GM19463 (cell line): ENCODE results near the gene FUCA2.
"Not testable (repeated sequence)": the region's sequence is repeated elsewhere in the genome, so short reads cannot be mapped to it uniquely, and the experiment has no call there.

Source experiments
- ATAC-seq: cut with Tn5 transposase; IDR thresholded peaks from one replicate; pipeline ENCODE4 v1.9.1; 2021; ENCODE audit warnings: mild to moderate bottlenecking, moderate library complexity; ENCODE audit not compliant: unreplicated experiment

Gene FUCA2

DNA sequence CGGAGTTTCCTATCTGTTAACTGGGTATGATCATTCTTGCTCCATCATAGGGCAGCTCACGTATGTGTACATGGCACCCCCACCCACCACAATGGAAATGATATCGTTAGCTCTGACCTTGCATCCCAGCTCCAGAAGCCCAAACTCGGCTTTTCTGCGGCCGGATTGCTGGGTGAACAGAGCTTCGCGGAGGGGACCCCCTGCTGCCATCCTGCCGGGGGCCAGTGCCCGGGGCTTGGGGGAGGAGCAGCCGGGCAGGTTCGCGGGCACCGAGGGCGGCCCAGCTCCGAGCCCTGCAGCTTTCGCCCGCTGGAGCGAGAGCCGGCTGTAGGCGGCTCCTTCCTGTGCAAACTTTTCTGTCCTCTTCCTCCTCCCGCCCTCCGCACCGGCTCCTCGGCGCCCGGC, 24.9 kb upstream of the FUCA2 start:
- peak; percentile 70 for ATAC-seq

DNA sequence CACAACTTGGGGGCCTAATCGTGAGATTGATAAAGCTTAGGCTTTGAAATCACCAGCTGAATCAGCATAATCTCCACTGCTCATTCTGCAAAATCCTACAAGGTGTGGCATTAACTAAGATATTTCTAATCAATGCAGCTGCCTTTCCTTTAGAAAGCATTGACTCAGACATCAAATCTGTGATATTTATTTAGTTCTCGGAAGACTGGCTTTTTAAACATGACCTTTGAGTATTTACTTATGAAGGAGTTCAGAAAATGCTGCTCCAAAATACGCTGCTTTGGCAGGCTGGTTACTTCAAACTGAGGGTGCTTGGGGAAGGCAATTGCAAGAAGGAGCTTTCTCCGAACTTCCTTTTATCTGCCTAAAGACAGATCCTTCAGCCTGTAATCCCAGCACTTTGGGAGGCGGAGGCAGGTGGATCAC, 23.7 kb upstream of the FUCA2 start:
- no peak for ATAC-seq

DNA sequence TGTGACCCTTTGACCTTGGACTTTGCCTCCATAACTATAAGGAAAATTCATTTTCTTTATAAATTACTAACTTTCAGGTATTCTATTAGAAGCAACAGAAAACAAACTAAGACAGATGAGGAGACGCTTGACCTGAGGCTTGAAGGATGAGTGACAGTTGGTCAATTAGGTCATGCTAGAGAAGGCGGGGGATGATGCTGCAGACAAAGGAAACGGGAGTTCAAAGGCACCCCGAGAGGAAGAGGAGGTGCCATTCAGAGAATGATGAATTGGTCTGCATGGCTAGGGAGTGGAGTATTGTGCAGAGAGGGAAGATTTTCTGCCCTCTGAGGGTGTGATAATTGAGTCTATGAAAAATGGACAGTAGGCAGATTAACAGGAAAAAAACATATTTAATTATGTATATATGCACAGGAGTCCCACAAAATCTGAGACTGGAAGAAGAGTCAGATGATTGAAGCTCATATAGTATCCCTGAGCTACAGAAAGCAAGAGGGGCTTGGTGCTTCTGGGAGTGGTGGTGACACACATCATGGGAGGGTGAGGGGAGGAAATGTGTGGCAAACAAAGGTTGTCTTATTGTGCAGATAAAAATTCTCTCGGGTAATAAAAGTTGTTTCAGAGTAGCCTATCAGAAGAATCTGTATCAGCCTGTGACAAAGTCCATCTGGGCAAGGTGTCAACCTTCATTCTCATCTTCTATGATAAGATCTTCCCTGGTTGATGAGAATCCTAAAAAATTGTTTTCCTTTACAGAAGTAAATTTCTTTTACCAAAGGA, 20.4 kb upstream of the FUCA2 start:
- no peak for ATAC-seq

DNA sequence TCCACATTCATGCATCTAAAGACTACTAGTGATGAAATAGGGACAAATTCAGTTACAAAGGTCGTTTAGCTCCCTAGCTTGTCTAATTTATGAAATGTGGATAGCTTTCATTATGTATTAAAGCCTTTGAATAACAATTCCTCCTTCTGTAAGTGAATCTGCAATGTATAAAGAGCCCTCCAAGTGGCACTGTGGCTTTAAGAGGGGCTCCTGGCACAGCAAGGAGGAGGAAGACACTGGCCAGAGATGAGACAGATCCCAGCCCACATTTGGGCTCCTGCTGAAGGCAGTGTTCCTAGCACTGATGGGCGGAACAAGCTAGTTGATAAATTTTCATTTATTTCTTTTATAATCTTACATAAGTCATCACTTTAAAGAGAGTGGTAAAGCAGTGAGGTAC, 17.6 kb upstream of the FUCA2 start:
- no peak for ATAC-seq

DNA sequence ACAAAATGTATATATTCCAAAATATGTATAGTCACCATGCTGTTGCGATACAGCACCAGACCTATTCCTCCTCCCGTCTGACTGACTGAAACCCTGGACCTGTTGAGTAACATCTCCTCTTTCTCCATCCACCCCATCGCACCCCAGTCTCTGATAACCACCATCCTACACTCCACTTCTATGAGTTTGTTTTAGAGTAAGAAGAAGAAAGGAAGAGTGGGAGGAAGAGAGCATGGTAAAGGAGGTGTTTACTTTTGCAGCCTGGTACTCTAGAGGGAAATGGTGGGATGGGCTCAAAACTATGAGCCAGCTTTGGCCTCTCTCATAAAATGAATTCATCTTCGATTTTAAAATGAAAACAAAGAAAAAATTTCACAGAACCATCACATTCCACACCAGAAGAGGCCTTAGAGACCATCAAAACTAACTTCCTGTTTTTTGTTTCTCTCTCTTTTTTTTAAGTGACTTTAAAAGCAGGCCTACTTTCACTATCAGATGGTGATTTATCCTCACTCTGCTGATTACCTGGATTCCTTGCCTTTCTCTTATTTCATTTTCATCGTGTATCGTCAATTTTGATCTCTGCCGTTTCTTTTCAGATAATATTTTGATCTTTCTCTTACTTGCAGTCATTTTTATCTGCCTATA, 16.8 kb upstream of the FUCA2 start:
- peak; percentile 44 for ATAC-seq

DNA sequence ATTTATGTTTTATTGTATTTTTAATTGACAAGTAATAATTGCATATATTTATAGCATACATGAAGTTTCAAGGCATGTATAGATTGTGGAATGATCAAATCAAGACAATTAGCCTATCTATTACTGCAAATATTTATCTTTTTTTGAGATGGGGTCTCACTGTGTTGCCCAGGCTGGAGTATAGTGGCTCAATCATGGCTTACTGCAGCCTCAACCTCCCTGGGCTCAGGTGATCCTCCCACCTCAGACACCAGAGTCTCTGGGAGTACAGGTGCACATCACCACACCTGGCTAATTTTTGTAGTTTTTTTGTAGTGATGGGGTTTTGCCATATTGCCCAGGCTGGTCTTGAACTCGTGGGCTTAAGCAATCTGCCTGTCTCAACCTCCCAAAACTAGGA, 16.2 kb upstream of the FUCA2 start:
- no peak for ATAC-seq

DNA sequence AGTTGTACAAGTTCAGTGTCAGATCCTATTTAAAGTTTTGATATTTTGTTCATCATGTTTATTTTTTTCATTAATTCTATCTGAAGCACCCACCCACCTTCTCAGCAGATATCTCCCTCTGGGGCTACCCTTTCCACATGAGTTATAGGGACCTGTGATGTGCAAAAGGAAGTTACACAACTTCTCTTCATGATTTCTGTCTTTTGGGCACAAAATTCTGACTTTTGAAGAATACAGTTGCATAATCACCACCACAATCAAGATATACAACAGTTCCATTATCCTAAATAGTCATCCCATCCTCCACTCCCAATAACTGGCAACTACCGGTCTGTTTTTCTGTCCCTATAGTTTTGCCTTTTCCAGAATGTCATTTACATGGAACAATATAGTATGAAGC, 13.8 kb upstream of the FUCA2 start:
- ATAC-seq: no peak

DNA sequence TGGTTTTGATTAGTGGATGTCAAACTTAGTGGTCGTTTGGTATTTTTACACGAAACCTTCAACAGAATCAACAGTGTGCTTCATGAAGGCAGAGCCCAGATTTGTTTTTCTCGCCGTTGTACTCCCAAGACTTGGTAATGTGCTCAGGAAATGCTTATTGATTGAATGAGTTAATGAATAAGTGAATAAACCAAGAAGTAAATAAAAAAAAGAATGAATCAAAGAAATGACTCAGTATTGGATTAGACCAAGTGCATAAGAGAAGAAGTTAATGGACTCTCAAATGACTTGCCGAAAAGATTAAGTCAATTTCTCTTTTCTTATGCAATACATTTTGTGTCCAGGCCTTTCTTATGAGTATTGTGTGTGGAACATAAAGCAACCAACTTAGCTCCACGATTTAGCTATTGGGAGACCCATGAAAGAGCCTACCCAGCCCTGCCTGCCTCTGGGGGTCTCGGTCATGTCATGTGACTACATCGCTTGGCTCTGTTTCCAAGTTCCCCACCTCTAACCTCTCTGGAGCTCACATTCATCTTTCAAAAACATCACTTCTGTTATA, 10.6 kb upstream of the FUCA2 start:
- ATAC-seq: no peak

DNA sequence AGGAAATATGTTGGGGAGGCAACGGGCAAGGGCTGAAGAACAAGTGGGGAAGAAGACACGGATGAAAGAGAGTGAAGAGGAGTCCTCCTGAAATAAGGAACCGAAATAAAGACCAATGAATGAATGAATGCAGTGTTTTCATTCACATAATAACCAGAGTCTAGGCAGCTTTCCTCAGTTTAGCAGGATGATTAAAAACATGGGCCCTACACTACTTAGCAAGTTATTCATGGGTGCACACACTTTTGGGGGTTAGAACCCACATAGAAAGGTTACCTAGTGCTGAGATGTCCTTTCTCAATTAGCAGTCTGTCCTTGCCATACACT, 5.9 kb upstream of the FUCA2 start:
- no peak for ATAC-seq

DNA sequence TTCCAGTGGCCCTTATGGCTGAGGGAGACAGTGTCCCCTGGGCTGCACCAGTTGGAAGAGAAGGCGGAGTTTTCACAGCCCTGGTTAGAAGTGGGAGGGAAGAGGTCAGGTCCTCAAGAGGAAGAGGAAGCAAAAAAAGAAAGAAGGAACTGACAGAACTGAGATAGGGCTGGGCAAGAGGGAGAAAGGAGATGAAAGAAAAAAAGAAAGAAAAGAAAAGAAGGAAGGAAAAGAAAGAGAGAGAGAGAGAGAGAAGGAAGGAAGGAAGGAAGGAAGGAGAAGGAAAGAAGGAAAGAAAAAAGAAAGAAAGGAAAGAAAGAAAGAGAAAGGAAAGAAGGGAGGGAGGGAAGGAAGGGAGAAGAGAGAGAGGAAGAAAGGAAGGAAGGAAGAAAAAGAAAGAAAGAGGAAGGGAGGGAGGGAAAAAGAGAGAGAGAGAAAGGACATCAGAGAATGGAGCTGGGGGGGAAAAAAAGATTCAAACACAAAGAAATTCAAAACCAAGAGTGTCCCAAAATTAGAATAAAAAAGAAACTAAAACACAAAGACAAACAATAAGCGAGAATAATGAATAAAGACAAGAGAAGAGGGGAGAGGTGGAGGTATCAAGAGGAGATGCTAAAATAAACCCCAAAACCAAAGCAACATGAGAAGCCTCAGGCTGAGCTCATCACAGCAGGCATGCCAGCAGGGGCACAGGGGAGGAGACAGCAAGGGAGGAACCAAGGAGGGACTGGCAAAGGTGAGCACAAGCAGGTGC, 5.3 kb upstream of the FUCA2 start:
- ATAC-seq: no peak

DNA sequence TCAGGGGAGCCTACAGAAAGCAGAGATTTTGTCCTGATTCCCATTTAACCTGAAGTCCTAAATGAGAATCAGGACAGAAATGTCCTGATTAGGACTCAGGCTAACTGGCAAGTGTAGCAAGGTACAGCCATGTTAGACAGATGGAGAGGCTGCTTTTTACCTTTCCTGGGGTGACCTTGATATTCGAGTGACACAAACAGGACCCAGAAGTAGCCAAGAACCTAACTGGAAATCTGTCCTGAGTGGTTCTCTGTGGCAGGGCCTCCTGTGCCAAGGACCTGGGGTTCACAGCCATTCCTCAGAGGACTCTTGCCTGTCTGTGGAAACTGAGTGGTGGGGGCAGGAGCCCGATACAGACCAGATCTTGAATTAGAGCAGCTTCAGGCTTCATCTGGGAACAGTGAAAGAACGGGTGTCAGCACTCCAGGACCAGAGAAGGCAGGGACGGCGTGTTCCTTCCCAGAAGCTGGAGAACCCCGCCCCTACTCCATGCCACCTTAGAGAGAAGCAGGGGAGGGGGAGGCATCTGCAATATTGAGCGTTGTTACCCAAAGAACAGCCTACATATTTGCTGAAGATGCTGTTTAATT, 4.3 kb upstream of the FUCA2 start:
- ATAC-seq: no peak

DNA sequence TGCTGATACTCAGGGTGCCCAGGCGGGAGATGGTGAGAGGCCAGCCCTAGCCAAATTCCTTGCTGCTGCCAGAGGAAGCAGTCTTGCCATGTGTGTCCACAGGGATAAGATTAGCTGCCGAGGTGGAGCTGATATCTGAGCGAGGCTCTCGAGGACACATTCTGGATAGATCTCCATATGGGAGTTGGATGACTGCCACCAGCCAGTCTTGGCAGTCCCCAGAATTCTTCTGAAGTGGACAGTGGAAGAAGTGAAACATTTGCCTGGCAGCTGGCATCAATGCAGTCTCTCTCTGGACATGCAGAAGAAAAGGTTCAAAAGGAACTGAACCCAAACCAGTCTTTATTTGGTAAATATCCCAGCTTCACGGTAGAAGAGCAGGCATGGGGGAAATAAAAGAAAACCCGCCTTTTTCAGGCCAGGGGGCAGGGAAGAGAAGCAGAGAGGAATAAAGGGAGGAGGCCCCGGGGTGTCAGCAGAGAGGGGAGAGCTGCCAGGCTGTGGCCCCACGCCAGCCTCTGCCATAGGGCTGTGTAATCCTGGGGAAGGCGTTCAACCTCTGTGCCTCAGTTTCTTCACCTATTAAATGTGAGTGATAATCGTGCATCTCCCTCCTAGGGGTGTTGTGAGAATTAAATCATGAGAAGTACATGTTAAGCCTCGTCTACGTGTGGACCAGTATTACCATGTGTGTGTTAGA, 3.7 kb upstream of the FUCA2 start:
- ATAC-seq: no peak

DNA sequence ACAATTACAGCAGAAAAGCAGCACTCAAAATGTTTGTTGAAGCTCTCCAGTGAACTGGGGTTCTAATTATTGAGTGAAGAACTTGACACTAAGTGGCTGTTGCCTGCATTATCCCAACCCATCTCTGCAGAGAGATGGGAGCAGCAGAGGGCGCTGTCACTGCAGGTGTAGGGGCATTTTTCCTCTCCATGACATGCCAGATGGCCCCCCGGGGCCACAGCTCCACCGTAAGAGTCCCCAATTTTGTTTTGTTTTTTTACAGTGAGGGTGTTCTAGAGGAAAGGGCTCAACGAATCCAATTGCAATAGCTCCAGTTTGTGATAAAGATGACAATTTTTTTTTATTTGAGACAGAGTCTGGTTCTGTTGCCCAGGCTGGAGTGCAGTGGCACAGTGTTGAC, 1.9 kb upstream of the FUCA2 start:
- ATAC-seq: no peak

DNA sequence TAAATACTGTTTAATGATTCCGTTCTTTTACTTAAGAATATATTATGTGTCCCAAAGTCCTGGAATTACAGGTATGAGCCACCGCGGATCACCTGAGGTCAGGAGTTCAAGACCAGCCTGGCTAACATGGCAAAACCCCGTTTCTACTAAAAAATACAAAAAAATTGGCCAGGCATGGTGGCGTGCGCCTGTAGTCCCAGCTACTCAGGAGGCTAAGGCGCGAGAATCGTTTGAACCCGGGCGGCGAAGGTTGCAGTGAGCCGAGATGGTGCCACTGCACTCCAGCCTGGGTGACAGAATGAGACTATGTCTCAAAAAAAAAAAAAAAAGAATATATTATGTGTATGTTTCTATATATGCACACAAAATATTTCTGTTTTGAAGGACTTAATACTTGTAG, 1.2 kb downstream of the FUCA2 start:
- ATAC-seq: not testable (repeated sequence)

DNA sequence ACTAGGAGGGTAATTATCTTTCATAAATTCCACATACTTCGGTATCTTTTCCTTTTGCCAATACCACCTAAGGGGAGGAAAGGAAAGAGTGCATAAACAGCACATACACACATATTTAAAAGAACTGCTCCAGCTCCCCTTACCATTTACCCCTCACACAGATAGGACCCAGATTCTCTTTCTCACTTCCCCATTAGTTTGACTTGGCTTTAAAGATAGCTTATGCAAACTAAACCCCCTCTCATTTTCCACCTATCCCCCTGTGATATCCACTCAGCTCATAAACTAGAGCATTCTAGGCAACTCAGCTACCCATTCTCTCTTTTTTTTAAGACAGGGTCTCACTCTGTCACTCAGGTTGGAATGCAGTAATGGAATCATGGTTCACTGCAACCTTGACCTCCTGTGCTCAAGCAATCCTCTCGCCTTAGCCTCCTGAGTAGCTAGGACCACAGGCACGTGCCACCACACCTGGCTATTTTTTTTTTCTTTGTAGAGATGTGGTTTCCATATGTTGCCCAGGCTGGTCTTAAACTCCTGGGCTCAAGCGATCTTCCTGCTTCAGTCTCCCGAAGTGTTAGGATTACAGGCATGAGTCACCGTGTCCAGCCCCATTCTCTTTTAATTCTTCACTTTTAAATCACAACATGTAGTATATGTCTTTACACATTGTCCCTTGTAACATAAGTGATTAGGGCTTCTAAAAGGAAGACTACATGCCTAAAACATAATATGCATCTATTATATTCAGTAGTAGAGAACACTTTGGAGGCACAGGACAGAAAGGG, 4.0 kb downstream of the FUCA2 start:
- peak; percentile 52 for ATAC-seq

DNA sequence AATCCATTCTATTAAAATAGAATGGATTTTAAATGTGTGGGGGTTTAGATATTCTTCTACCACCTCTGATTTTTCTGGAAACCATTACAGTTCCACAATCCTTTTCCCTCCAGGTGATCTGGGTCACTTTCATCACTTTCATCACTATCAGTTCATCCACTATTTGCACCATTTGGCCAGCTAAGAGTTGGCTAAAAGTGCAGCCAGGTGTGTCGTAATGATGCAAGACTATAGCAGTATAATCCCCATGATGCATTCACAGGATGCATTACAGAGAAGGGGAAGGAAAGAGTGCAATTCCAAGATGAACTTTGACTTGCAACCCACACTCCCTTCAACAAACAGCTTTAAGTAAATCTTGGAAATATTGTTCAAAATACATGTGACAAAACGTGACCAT, 4.9 kb downstream of the FUCA2 start:
- ATAC-seq: no peak

DNA sequence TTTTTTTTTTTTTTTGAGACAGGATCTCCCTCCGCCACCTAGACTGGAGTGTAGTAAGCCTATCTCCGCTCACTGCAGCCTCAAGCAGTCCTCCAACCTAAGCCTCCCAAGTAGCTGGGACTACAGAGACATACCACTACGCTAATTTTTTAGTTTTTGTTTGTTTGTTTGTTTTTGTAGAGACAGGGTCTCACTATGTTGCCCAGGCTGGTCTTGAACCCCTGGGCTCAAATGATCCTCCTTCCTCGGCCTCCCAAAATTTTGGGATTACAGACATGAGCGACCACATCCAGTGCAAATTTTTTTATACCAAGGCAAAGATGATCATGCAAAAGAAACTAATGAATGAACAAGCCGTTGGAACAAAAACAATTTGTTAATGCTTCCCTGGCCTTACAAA, 5.3 kb downstream of the FUCA2 start:
- no peak for ATAC-seq

DNA sequence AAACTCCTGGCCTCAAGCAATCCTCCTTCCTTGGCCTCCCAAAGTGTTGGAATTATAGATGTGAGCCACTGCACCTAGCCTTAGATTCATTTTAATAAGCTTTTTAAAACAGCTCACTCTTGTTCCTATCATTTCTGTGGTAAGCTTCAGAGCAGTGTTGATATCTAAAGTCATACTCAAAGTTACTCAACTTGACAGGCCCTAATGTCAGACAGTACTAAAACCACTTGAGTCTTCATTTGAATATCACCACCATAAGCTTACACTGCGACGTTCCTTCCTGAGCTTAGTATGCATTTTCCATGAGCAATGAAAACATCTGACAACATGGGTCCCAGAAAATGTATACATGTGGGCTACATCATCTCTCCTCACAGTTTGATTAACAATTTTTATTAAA, 6.0 kb downstream of the FUCA2 start:
- ATAC-seq: peak; percentile 23

DNA sequence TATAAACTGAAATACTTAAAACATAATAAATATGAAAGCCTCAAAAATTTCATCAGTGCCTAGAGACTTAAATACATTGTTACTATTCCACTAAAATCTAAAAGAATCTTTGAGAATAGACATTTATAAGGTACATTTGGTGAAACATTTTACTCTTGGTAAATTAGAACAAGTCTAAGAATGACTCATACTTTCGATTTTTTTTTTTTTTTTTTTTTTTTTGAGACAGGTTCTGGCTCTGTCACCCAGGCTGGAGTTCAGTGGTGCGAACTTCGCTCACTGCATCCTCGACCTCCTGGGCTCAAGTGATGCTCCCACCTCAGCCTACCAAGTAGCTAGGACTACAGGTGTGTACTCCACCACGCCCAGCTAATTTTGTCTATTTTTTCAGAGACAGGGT, 6.4 kb downstream of the FUCA2 start:
- ATAC-seq: peak; percentile 34

DNA sequence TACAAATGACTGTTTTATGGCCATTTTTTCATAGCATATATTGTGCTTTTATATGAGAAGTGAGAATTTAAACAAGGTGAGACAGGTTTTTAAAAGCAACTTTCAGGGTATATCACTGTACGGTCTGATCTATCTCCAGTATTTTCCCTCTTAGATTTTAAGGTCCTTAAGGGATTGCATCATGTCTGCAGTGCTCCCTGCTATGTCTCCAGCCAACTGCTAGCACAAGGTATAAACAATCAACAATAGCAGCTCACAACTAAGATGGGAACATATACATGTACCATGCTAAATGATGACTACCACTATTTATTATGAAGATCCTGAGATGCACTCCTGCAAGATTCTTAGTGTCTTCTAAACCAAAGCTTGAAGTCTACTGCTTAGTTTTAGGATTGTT, 7.2 kb downstream of the FUCA2 start:
- no peak for ATAC-seq
